Suprapubic skin (tissue), 4 donors: ENCODE measurements around the gene C12orf42.

ENCODE experiments used
- CTCF ChIP-seq, 2 donors: fragments of 200-600 bp in 1 of 2; fragments of 450-650 bp in 1 of 2; sonication (generic) in 1 of 2; IDR thresholded peaks; one replicate each; pipeline ENCODE4 v1.5.1; 2016 to 2019; ENCODE audit warnings: antibody characterized with exemption in 2 of 2, mild to moderate bottlenecking in 1 of 2, moderate library complexity in 1 of 2
- EP300 ChIP-seq: sonication (generic); formaldehyde crosslinking; IDR thresholded peaks from one replicate; pipeline ENCODE4 v1.6.1; 2017; ENCODE audit warnings: antibody characterized with exemption
- POLR2A ChIP-seq, 2 donors: fragments of 450-650 bp; IDR thresholded peaks; one replicate each; pipeline ENCODE4 v1.6.1; 2017; ENCODE audit warnings: antibody characterized with exemption in 2 of 2, mild to moderate bottlenecking in 2 of 2, moderate library complexity in 2 of 2
- POLR2AphosphoS5 ChIP-seq, 3 donors: sonication (generic); formaldehyde crosslinking; IDR thresholded peaks; one replicate each; pipeline ENCODE4 v1.6.1; 2017; ENCODE audit warnings: antibody characterized with exemption in 3 of 3

DNA sequence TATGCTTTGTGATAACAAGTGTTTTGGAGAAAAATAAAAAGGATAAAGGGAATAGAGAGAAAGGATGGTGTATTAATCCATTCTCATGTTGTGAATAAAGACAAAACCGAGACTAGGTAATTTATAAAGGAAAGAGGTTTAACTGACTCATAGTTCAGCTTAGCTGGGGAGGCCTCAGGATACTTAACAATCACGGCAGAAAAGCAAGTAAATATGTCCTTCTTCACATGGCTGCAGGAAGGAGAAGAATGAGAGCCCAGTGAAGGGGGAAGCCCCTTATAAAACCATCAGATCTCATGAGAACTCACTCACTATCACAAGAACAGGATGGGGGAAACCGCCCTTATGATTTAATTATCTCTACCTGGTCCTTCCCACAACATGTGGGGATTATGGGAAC is 18.1 kb upstream of the C12orf42 start:
- TF ChIP-seq CTCF (IDR thresholded peaks at IDR 0.05) (no peak), POLR2A (IDR thresholded peaks at IDR 0.05) (no peak), POLR2AphosphoS5 (IDR thresholded peaks at IDR 0.05) (no peak), EP300 (no peak)
